GM12872 (cell line): ENCODE data around the gene CHCHD3.

Experiments
- CTCF ChIP-seq: IDR thresholded peaks from 3 replicates; pipeline ENCODE4 v1.5.1; 2011; ENCODE audit warnings: low read depth, mild to moderate bottlenecking, low read length, moderate library complexity; ENCODE audit not compliant: insufficient read depth

Gene CHCHD3

GRCh38 chr7:133040674-133041073 lies 41.2 kb downstream of the CHCHD3 start:
- TF ChIP-seq CTCF: no peak

- TF ChIP-seq CTCF: no peak
Observed at GRCh38 chr7:133040178-133040577, 41.7 kb downstream of the CHCHD3 start.

- no peak for TF ChIP-seq CTCF
Observed at GRCh38 chr7:133039614-133040013, 42.3 kb downstream of the CHCHD3 start.

- TF ChIP-seq CTCF: no peak
Observed at GRCh38 chr7:133036289-133036688, 45.6 kb downstream of the CHCHD3 start.

- TF ChIP-seq CTCF: no peak
Observed at GRCh38 chr7:133030346-133030745, 51.5 kb downstream of the CHCHD3 start.

- no peak for TF ChIP-seq CTCF
Observed at GRCh38 chr7:133029463-133029862, 52.4 kb downstream of the CHCHD3 start.

GRCh38 chr7:133027397-133027796 lies 54.5 kb downstream of the CHCHD3 start:
- no peak for TF ChIP-seq CTCF

- TF ChIP-seq CTCF: no peak
Observed at GRCh38 chr7:133026210-133026859, 55.6 kb downstream of the CHCHD3 start.
